GM21423 (cell line): ENCODE results near the gene FDXACB1.
"Not testable (repeated sequence)": the region's sequence is repeated elsewhere in the genome, so short reads cannot be mapped to it uniquely, and the experiment has no call there.

ENCODE experiments used
- ATAC-seq: cut with Tn5 transposase; IDR thresholded peaks from one replicate; pipeline ENCODE4 v1.9.1; 2021; ENCODE audit warnings: mild to moderate bottlenecking, moderate library complexity; ENCODE audit not compliant: unreplicated experiment

Gene FDXACB1

DNA sequence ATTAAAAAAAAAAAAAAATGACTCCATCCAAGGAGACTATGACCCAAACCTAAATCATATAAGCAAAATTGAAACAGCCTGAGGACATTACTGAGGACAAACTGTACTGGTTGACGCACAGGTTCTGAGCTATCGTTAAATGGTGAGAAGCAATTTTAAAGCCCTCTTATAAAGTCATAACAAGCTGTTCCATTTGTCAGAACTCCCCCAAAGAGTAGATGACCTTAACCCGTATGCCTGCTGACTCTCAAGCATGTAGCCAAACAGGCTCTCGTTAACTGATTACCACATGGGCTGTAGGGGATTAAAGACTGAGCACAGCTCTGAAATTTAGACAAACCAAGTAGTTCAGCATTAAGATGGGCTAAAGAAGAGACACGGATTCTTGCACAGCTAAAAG is 30.4 kb upstream of the FDXACB1 start:
- no peak for ATAC-seq

GRCh38 chr11:111908639-111909305 is 29.8 kb upstream of the FDXACB1 start:
- ATAC-seq = no peak

- no peak for ATAC-seq
These were observed 27.7 kb upstream of the FDXACB1 start for GRCh38 chr11:111906680-111907079.

DNA sequence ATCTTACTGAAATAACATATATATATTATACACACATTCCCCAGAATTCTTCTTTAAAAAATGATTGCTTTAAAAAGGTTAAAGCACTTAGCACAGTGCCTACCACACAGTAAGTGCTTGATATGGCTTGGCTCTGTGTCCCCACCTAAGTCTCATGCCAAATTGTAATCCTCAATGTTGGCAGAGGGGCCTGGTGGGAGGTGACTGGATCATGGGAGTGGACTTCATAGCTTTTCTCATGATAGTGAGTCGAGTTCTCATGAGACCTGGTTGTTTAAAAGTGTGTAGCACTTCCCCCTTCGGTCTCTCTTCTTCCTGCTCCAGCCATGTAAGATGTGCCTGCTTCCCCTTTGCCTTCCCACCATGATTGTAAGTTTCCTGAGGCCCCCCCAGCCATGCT is 26.4 kb upstream of the FDXACB1 start:
- no peak for ATAC-seq

- ATAC-seq = no peak
These were observed 7.9 kb upstream of the FDXACB1 start for GRCh38 chr11:111886844-111887243.

DNA sequence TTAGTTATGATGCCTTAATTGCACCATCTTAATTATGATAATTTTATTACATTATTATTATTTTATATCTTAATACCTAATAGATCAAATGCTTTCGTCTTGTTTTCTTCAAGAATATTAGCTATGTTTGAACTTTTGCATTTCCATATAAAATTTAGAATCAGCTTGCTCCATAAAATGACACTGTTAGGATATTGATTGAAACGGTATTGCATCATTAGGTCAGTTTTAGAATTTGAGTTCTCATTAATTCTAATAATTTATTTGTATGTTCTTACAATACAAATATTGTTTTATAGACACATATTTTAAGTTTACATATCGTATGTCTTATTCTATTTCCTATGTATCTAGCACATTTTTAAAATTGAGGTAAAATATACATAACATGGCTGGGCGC is 7.1 kb upstream of the FDXACB1 start:
- no peak for ATAC-seq

DNA sequence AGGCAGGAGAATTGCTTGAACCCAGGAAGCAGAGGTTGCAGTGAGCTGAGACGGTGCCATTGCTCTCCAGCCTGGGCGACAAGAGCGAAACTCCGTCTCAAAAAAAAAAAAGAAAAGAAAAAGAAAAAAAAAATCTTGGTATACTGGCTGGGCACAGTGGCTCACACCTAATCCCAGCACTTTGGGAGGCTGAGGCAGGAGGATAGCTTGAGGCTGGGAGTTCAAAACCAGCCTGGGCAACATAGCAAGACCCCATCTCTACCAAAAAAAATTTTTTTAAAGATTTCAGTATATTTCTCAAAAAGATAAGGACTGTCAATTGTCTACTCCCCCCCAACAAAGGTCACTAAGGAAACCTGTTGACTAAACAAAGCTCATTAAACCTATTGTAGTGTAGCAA is 6.1 kb upstream of the FDXACB1 start:
- not testable (repeated sequence) for ATAC-seq

DNA sequence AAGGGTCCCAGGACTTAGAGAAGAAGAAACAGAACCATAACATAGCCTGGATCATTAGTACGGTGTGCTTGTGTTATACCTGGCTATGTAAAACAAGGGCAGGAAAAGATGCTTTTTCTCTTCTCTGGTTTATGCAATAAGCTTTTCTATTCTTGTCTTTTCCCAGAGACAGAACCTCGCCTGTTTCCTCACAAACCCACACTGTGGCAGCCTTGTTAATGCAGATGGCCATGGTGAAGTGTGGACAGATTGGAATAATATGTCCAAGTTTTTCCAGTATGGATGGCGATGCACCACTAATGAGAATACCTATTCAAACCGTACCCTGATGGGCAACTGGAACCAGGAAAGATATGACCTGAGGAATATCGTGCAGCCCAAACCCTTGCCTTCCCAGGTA is 3.2 kb upstream of the FDXACB1 start:
- ATAC-seq = no peak

- no peak for ATAC-seq
These were observed 634 bp upstream of the FDXACB1 start for GRCh38 chr11:111879637-111879960.

- ATAC-seq = no peak
These were observed 548 bp downstream of the FDXACB1 start for GRCh38 chr11:111878385-111878848.

- no peak for ATAC-seq
These were observed 7.2 kb downstream of the FDXACB1 start for GRCh38 chr11:111871693-111872161.

DNA sequence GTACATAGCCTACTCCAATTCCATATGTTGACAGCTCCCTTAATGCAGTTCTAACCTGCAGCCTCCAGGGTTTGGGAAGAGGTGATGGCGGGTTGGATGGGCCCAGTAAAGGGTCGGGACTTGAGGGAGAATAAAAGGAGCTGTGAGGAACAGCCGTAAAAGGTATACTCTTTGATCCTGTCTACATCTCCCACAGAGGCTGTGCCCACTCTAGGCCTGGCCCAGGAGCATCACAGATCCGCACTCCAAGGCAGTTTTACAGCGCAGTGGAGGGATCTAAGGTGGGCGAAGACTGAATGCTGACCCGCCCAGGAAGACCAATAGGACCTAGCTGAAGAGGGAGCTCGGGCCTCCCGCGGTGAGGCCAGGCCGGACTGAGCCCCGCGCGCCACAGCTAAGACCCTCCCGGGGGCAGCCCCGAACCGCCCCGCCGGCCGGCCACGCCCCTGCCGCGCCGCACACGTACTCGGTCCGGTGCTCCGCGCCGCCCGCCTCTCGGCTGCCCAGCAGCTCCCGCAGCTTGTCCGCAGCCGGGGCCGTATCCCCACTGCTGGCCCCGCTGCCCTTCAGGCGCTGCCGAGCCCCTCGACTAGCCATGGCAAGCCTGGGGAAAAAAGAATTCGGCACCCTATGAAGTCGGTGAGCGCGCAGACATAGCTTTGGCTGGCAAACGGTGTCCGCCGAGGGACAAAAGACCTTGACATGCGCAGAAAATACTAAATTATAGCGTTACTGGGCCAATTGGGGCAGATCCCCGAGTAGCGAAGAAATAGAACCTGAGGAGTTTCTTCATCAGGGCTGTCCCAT is 7.9 kb downstream of the FDXACB1 start, which contains the start of gene ALG9:
TSS of gene ALG9 (minus strand) at position 696 of the 807 bp plus-strand sequence. CDS start at position 597, 99 bp downstream.
- peak; percentile 89 for ATAC-seq

DNA sequence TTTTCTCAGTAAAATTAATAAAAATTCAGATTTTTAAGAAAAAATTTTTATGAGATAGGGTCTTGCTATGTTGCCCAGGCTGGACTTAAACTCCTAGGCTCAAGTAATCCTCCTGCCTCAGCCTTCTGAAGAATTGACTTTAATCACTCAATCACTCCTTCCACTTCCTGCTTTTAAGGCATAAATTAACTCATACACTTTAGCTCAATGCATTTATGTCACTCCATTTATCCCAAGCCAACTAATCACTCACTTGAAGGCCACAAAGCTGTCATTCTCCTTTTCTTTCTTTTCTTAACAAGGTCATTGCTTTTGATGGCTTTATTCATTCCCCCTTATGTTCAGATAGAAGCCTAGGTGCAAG is 8.5 kb downstream of the FDXACB1 start:
- peak; percentile 17 for ATAC-seq

DNA sequence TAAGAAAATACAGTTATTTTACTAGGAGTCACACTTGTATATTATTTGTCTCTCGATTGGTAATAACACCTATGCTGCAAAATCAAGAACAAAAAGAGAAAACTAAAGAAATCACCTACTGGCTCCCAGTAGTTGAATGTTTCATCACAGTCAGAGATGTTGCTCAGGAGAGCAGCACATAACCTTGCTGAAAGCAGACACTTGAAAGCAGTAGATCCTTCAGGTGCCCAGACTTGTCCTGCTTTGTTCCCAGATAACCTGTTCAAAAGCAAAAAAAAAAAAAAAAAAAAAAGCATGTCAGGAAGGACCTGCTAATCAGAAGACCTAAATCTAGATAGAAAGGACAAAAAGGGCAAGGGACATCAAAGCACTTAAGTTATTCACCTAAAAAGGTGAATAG is 8.9 kb downstream of the FDXACB1 start:
- ATAC-seq = no peak

DNA sequence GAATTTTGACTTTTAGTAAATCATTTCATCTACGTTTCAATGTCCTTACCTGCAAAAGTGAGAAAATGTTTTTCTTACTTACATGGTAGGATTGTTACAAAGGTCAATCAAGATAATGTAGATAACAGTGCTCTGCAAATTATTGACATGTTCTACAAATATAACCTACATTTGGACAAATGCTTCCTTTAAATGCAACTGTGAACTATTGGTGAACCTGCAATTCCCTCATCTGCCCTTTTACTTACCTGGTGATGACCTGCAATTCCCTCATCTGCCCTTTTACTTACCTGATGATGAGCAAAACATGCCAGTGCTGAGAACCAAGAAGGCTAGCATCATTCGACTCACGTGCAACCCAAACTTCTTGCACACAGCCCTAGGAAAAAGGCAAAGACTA is 18.7 kb downstream of the FDXACB1 start:
- no peak for ATAC-seq

- ATAC-seq = no peak
These were observed 23.5 kb downstream of the FDXACB1 start for GRCh38 chr11:111855506-111855905.

DNA sequence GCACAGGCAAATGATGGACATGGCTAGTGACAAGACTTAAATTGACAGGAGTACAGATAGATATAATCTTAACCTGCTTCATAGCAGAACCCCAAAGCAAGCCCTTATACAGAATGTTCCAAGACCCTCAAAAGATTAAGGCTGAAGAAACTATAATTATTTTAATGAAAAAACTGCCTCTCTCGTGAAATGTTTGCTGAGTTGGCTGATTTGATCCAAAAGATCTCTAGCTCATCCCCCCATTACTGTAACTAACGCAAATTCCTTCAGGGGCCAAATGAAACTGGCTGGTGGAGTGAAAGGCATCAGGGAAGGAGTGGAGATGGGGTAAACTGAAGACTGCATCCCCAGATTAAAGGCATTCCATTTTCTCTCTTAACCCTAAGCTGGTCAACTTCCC is 26.9 kb downstream of the FDXACB1 start:
- ATAC-seq = no peak

DNA sequence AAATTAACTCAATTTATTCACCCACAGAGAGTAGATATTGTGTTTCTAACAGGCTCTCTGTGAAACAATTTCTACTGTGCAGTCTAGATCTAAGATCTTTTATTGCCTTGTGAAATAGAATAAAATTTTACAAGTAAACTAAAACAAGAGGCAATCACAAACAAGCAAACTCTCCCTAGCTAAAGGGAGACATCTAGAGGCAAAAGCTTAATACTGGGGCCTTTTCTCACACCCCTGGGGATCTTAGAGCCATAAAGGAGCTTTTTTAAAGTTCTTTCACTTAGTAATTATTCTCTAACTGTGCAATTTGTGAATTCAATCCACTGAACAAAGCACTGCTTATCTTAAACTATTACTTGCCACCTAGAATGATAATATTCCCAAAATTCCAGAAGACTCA is 27.3 kb downstream of the FDXACB1 start:
- ATAC-seq = no peak

GRCh38 chr11:111851067-111851466 is 27.9 kb downstream of the FDXACB1 start:
- no peak for ATAC-seq

- no peak for ATAC-seq
These were observed 29.3 kb downstream of the FDXACB1 start for GRCh38 chr11:111849631-111850030.

GRCh38 chr11:111846636-111847035 is 32.3 kb downstream of the FDXACB1 start:
- no peak for ATAC-seq

- ATAC-seq = no peak
These were observed 32.9 kb downstream of the FDXACB1 start for GRCh38 chr11:111846063-111846462.
